Measurements from ENCODE around the gene TTC32.

Gene TTC32

DNA sequence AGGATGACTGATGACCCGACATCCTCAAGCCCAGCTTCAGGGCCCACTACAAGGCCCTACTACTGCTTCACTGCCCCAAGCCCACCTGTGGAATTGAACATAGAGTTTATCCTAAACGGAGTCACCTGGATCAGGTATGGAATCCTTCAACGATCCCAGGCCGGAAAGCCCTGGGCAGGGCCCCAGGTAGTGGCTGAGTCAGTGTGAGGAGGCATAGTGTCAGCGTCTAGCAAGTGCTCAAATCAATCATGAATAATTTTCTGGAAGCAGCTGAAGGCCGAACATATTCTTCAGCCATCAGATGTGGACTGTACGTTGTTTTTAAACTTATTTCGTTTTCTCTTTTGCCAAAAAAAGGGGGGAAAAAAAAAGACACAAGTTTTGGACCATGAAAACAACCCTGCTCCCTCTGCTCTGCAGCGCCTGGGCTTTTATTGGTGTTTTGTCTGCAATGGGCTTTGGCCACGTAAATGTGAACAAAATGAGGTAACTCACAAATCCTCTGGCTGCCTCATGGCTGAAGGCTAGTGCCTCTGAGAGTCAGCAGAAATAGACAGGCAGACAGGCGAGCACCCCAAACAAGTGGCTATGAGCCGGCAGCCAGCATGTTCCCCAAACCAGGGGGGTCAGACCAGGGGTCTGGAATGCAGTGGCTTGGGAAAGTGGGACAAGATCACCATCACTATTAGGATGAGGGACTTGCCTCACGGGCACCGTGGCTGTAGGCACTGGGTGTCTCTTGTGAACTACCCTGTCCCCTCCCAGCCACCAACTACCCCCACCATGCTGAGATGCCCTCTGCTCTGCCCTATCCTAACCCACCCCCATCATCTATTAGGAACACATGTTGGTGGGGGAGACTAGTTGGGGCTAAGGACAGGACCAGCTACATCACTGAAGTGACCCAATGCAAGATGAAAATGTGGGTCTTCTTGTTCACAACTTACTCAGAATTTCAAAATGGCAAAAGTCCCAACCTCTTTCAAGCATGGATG, 51.4 kb downstream of the TTC32 start:
- DNase-seq (ENCODE audit: low read depth, low spot score), result no peak

DNA sequence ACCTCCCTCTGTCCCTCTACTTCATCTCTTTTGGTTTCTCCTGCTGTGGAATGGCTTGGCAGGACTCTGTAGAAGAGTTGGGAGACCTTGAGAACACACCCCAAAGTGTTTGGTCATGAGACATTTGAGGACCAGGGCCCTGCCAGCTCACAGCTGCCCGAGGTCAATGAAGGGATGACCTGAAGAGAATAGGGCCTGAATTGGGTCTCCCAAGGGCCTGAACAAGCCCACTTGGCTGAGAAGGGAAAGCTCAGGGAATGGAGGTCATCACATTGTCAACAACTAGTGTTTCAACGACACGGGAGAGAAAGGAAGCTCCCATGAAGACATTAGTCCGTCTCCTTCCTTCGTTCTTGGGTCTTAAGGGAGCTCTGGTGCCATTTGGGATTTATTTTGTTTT, 52.8 kb downstream of the TTC32 start:
- DNase-seq (ENCODE audit: low read depth, low spot score), result no peak

DNA sequence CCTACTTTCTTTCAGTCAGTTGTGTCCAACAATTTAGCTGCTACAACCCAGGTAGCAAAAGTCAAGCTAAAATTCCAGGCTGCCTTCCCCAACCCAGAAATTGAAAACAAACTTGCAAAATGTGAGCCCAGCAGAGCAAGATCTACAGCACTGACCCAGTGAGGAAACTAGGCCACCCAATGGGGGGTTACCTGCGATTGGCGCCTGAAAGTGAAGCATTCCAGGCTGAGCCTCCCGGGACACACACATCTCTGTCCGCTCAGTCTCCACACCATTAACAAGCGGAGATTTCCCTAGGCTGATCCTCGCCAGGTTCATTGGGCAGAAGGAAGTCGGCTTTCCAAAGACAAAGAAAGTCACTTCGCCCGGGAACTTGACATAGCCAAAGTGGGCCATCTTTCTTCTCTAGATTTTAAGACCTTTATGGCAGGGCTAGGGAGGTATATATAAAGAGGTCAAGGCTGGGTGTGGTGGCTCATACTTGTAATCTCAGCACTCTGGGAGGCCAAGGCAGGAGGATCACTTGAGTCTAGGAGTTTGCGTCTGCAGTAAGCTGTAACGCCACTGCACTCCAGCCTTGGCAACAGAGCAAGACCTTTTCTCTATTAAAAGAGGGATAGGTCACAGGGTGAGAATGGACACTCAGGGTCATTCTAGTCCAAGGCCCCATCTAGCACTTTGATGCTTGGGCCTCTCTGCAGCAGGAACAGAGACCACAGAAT, 53.6 kb downstream of the TTC32 start:
- DNase-seq (ENCODE audit: low read depth, low spot score), result no peak

DNA sequence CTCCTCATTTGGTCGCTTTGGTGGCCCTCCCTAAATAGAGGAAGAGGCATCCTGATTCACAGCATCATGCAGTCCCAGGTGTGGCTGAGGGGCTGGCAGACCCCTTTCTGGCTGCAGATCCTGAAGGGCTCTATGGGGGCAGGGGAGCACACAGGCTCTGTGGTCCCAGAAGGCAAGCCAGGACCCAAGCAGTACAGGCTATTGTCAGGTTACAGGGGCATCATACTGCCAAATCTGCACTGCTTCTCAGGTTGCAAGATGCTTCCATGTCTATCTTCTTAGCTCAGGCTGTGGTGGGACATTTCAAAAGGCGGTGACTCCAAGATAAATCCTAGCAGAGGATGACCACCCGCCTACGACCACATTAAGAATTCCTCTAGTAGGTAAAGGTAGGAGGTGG, 54.3 kb downstream of the TTC32 start:
- DNase-seq (ENCODE audit: low read depth, low spot score), result no peak
